ENCODE data around the gene ALDH1A3. TPM values are rescaled to one million over a fixed set of nuclear protein-coding genes. Genes with fewer than 3 reads are reported as not detected.

ALDH1A3 gene
- polyA plus RNA-seq, 1 of the 3 experiments (the other 2 are of a cell fraction), result 4.4 TPM

DNA sequence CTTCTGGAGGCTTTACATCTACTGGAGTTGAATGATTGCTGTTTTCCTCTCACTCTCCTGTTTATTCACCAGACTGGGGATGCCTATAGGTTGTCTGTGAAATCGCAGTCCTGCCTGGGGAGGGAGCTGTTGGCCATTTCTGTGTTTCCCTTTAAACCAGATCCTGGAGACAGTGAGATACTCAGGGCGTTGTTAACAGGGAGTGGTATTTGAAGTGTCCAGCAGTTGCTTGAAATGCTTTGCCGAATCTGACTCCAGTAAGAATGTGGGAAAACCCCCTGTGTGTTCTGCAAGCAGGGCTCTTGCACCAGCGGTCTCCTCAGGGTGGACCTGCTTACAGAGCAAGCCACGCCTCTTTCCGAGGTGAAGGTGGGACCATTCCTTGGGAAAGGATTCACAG lies 35.2 kb downstream of the ALDH1A3 start (continued):
- TF ChIP-seq ELF1 (IDR thresholded peaks at IDR 0.05), result no peak
- TF ChIP-seq FOSL2 (IDR thresholded peaks at IDR 0.05; ENCODE audit: borderline replicate concordance, low read depth), result no peak
- no peak for TF ChIP-seq EP300 (IDR thresholded peaks at IDR 0.05; ENCODE audit: borderline replicate concordance in 1 of 2, low read depth in 1 of 2, low read length in 1 of 2)
- no peak for TF ChIP-seq RAD21 (IDR thresholded peaks at IDR 0.05; ENCODE audit: low read length)
- no peak for TF ChIP-seq NRF1 (IDR thresholded peaks at IDR 0.05; ENCODE audit: low read depth, low read length)
- TF ChIP-seq, protein P1, sequence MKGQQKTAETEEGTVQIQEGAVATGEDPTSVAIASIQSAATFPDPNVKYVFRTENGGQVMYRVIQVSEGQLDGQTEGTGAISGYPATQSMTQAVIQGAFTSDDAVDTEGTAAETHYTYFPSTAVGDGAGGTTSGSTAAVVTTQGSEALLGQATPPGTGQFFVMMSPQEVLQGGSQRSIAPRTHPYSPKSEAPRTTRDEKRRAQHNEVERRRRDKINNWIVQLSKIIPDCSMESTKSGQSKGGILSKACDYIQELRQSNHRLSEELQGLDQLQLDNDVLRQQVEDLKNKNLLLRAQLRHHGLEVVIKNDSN (IDR thresholded peaks at IDR 0.05; ENCODE audit: borderline replicate concordance, low read depth), result no peak

- H3K27ac ChIP-seq (ENCODE audit: low read depth in 2 of 2, low read length in 1 of 2), result peak overlapping the region in 1 of 2 experiments; percentile 16; a peak in 1 of 4 replicates
- POLR2A ChIA-PET, result interaction anchor here (1.0 to 2.1 kb wide), 4 partner anchors 15 to 146 kb away, joined by 3 to 9 read pairs (median 4); no protein-coding TSS in a partner anchor
- CTCF ChIA-PET, result interaction anchor here (0.5 to 7.6 kb wide), 58 partner anchors 11 to 806 kb away, joined by 3 to 156 read pairs (median 4); partner anchors contain the start of gene TARS3
- TF ChIP-seq MEF2A (IDR thresholded peaks at IDR 0.05; ENCODE audit: borderline replicate concordance, low read depth) (no peak), RXRA (IDR thresholded peaks at IDR 0.05; ENCODE audit: borderline replicate concordance, low read depth) (no peak), JUND (IDR thresholded peaks at IDR 0.05) (no peak), ELF1 (IDR thresholded peaks at IDR 0.05) (no peak), SIN3A (IDR thresholded peaks at IDR 0.05; ENCODE audit: borderline replicate concordance, low read depth, low read length) (no peak), RFX5 (IDR thresholded peaks at IDR 0.05; ENCODE audit: low read length) (no peak), YY1 (IDR thresholded peaks at IDR 0.05; ENCODE audit: low read depth) (no peak), FOSL2 (IDR thresholded peaks at IDR 0.05; ENCODE audit: borderline replicate concordance, low read depth) (no peak), POLR2AphosphoS5 (IDR thresholded peaks at IDR 0.05; ENCODE audit: low read depth, low read length) (no peak), CHD2 (IDR thresholded peaks at IDR 0.05; ENCODE audit: low read length, partially characterized antibody) (no peak), SMC3 (IDR thresholded peaks at IDR 0.05; ENCODE audit: low read depth, low read length) (peak; percentile 76), REST (IDR thresholded peaks at IDR 0.05; ENCODE audit: low read depth, low read length) (no peak), FOXJ3 (CRISPR knock-in tag; IDR thresholded peaks at IDR 0.05) (no peak), MAX (IDR thresholded peaks at IDR 0.05; ENCODE audit: low read depth) (no peak), RCOR1 (IDR thresholded peaks at IDR 0.05; ENCODE audit: low read length) (no peak), ZBTB33 (IDR thresholded peaks at IDR 0.05; ENCODE audit: borderline replicate concordance, low read depth) (no peak), GABPA (IDR thresholded peaks at IDR 0.05; ENCODE audit: low read depth) (no peak), EP300 (IDR thresholded peaks at IDR 0.05; ENCODE audit: borderline replicate concordance in 1 of 2, low read depth in 1 of 2, low read length in 1 of 2) (no peak), FOXM1 (IDR thresholded peaks at IDR 0.05; ENCODE audit: low read depth) (no peak), PBX3 (IDR thresholded peaks at IDR 0.05) (no peak)
- TF ChIP-seq, protein P1 (IDR thresholded peaks at IDR 0.05; ENCODE audit: borderline replicate concordance, low read depth), result no peak
Measured at GRCh38 chr15:100918034-100918689, 38.5 kb downstream of the ALDH1A3 start.

More at GRCh38 chr15:100918034-100918689, 38.5 kb downstream of the ALDH1A3 start:
- Histone ChIP-seq H3K9me2 (no peaks in the 10 kb centered on the region), H3K9me3 (no peaks in the 10 kb centered on the region), H3K4me2 (peak overlapping the region; percentile 81), H3F3A (replicated peaks; ENCODE audit: insufficient read depth) (peaks cover 11% of the 10 kb centered on the region), H3K4me1 (ENCODE audit: control insufficient read depth in 1 of 2, insufficient read depth in 2 of 2, low read depth in 1 of 2, low read length in 1 of 2) (peaks cover 0 to 29% of the 10 kb centered on the region in 2 experiments; a peak in 1 of 4 replicates), H3K4me3 (ENCODE audit: low read depth in 2 of 2, low read length in 1 of 2) (peak overlapping the region; percentile 67 to 73), H2AFZ (ENCODE audit: low read depth) (peak overlapping the region; percentile 80; the same call in 1 of the 2 replicates), H4K20me1 (ENCODE audit: insufficient read depth) (no peaks in the 10 kb centered on the region), H3K27me3 (ENCODE audit: insufficient read depth) (no peaks in the 10 kb centered on the region), H3K79me2 (ENCODE audit: insufficient read depth) (peaks cover 4% of the 10 kb centered on the region; the same call in 1 of the 2 replicates), H3K36me3 (replicated peaks in 1 of 2; ENCODE audit: control insufficient read depth in 1 of 2, insufficient read depth in 2 of 2, low read length in 1 of 2) (no peaks in the 10 kb centered on the region), H3K9ac (peak overlapping the region; percentile 74)
- WGBS (ENCODE audit: low lambda C conversion rate), result 28% methylated on average over 33 of the region's 42 CpGs
- peak; percentile 93 for DNase-seq
